A549 (cell line): Measurements from ENCODE around the gene LCNL1.

Experiments used
- ESRRA ChIP-seq: fragments of 150-350 bp; IDR thresholded peaks from 2 replicates; pipeline ENCODE4 v1.6.1; 2014; ENCODE audit warnings: mild to moderate bottlenecking, low read length, borderline replicate concordance
- HOXA7 ChIP-seq: fragments of 250-450 bp; sonication (Bioruptor Pico); IDR thresholded peaks from 2 replicates; pipeline ENCODE4 v1.5.0; 2020; ENCODE audit warnings: mild to moderate bottlenecking, moderate library complexity
- MYC ChIP-seq: IDR thresholded peaks from 2 replicates; pipeline ENCODE4 v1.6.1; 2012; ENCODE audit warnings: mild to moderate bottlenecking, inconsistent platforms, low read length, improper control_type of control experiment, borderline replicate concordance
- POLR2A ChIP-seq: IDR thresholded peaks from 2 replicates; pipeline ENCODE4 v1.6.1; 2012; ENCODE audit warnings: mild to moderate bottlenecking, low read length
- RFX5 ChIP-seq: fragments of 450-650 bp; IDR thresholded peaks from 2 replicates; pipeline ENCODE4 v1.7.1; 2014; ENCODE audit warnings: antibody characterized with exemption, mild to moderate bottlenecking, moderate library complexity
- SMC3 ChIP-seq: fragments of >200 bp; sonication (Bioruptor Twin); formaldehyde crosslinking; IDR thresholded peaks from 3 replicates; pipeline ENCODE4 v1.6.1; 2018; ENCODE audit warnings: inconsistent platforms
- TF ChIP-seq, protein P1 (sequence below): fragments of >200 bp; sonication (Bioruptor Twin); formaldehyde crosslinking; IDR thresholded peaks from 3 replicates; pipeline ENCODE4 v1.5.1; 2016

DNA sequence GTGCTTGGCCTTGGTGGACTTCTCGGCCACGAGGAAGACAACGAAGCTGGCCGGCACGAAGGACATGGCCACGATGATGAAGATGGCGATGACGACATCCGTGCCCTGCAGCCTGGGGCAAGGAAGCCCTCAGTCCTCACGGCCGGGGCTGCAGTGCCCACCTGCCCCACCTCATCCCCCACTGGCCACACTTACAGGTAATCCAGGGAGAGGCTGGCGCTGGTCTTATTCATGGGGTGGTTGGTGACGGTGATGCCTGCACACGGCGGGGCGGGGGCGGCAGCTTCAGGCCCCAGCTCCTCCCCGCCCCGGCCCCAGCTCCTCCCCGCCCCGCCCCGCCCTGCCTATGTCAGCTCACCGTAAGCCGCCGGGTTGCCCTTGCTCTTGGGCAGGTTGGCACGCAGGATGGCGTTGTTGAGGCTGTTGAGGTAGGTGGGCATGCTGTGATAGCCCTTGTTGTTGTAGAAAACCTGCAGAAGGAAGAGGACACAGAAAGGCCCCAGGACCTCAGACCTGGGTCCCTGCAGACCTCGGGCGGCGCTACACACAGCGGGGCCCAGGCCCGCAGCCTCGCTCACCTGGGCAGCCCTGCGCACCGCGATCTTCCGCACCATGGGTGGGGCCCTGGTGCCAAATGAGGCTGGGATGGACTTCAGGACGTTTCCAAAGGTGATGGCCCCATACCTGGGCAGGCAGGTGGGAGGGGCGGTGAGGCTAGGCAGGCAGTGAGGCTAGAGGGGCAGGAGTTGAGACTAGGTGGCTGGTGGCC is 29.3 kb downstream of the LCNL1 start:
- TF ChIP-seq HOXA7: no peak
- no peak for TF ChIP-seq ESRRA
- TF ChIP-seq, protein P1, sequence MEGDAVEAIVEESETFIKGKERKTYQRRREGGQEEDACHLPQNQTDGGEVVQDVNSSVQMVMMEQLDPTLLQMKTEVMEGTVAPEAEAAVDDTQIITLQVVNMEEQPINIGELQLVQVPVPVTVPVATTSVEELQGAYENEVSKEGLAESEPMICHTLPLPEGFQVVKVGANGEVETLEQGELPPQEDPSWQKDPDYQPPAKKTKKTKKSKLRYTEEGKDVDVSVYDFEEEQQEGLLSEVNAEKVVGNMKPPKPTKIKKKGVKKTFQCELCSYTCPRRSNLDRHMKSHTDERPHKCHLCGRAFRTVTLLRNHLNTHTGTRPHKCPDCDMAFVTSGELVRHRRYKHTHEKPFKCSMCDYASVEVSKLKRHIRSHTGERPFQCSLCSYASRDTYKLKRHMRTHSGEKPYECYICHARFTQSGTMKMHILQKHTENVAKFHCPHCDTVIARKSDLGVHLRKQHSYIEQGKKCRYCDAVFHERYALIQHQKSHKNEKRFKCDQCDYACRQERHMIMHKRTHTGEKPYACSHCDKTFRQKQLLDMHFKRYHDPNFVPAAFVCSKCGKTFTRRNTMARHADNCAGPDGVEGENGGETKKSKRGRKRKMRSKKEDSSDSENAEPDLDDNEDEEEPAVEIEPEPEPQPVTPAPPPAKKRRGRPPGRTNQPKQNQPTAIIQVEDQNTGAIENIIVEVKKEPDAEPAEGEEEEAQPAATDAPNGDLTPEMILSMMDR: no peak
- TF ChIP-seq RFX5: no peak
- TF ChIP-seq MYC: no peak
- TF ChIP-seq POLR2A: no peak
- no peak for TF ChIP-seq SMC3
